Astrocyte of the cerebellum (primary cell): ENCODE measurements around the gene STH.

Source experiments
- DNase-seq: peaks from one replicate; pipeline ENCODE4 v3.0.0-alpha.2; 2011; ENCODE audit warnings: low read depth
- H3K4me3 ChIP-seq: 2 replicates; pipeline ENCODE4 v1.5.1; 2011; ENCODE audit warnings: mild to moderate bottlenecking, low read depth, low read length, moderate library complexity
- in situ Hi-C: cut with HindIII; loops from 2 replicates; pipeline ENCODE4 v1.10.0; 2017; ENCODE audit warnings: low sequenced_read_pairs
- TF ChIP-seq, protein P1 (sequence below): IDR thresholded peaks from 2 replicates; pipeline ENCODE4 v1.5.1; 2012; ENCODE audit warnings: low read length, low read depth, moderate library complexity, mild to moderate bottlenecking; ENCODE audit errors: missing control alignments

The STH gene

DNA sequence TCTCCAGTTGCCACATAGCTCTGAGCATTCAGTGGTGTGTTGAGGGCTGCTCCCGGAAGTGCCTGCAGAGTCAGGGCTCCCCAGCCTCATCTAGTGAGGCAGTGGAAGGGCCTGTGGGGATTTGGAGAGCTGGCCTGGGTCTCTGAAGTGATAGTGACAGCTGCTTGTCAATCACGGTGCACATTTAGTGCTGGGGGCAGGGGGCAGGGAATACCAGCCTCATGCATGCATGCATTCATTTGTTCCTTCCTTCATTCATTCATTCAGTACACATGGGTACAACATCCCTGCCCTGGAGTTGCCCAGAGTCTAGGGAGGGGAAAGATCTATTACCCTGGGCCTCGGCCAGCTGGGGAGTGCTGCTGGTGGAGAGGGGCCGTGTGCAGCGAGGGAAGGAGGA lies 11.3 kb upstream of the STH start:
- in situ Hi-C loops: no loop called here
- H3K4me3 ChIP-seq: no peak overlapping the region
- TF ChIP-seq, protein P1, sequence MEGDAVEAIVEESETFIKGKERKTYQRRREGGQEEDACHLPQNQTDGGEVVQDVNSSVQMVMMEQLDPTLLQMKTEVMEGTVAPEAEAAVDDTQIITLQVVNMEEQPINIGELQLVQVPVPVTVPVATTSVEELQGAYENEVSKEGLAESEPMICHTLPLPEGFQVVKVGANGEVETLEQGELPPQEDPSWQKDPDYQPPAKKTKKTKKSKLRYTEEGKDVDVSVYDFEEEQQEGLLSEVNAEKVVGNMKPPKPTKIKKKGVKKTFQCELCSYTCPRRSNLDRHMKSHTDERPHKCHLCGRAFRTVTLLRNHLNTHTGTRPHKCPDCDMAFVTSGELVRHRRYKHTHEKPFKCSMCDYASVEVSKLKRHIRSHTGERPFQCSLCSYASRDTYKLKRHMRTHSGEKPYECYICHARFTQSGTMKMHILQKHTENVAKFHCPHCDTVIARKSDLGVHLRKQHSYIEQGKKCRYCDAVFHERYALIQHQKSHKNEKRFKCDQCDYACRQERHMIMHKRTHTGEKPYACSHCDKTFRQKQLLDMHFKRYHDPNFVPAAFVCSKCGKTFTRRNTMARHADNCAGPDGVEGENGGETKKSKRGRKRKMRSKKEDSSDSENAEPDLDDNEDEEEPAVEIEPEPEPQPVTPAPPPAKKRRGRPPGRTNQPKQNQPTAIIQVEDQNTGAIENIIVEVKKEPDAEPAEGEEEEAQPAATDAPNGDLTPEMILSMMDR: no peak
- no peak for DNase-seq

DNA sequence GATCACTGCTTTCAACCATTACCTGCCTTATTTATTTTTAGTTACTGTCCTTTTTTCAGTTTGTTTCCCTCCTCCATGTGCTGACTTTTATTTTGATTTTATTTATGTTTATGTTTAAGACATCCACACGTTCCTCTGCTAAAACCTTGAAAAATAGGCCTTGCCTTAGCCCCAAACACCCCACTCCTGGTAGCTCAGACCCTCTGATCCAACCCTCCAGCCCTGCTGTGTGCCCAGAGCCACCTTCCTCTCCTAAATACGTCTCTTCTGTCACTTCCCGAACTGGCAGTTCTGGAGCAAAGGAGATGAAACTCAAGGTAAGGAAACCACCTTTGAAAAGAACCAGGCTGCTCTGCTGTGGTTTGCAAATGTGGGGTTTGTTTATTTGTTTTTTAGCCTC lies 9.3 kb upstream of the STH start:
- in situ Hi-C loops: no loop called here
- TF ChIP-seq, protein P1: no peak
- H3K4me3 ChIP-seq: no peak overlapping the region
- no peak for DNase-seq

DNA sequence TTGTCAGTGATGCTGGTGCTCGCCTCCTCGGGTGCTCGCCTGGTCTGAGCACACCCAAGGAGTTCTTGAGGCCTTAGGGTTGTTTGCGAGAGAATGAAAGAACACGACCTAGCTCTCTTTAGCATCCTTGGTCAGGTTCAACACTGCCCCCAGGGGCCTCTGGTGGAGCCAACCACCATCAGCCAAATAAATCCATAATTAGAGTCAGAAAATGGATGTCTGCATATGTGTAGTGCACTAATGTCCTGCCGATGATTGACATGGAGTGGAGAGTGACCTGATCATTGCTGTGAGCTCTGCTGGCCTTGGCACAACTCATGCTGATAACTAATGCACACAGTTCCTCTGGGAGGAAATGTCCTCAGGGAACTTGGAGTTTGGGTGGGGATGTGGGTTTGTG lies 8.2 kb upstream of the STH start:
- no peak for DNase-seq
- in situ Hi-C loops: no loop called here
- TF ChIP-seq, protein P1: peak; percentile 3
- no peak overlapping the region for H3K4me3 ChIP-seq

DNA sequence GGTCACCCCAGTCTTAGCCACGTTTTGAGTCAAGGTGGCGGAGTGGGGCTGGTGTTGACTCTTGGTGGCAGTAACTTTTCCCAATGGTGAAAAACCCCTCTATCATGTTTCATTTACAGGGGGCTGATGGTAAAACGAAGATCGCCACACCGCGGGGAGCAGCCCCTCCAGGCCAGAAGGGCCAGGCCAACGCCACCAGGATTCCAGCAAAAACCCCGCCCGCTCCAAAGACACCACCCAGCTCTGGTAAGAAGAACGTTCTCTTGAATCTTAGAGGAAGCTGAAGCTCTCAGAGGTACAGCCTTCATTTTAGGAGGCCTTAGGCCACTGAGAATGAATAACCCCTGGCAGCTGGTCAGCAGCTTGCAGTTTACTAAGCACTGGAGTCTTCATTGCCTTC lies 7.7 kb upstream of the STH start:
- H3K4me3 ChIP-seq: no peak overlapping the region
- in situ Hi-C loops: no loop called here
- DNase-seq: no peak
- TF ChIP-seq, protein P1: no peak

DNA sequence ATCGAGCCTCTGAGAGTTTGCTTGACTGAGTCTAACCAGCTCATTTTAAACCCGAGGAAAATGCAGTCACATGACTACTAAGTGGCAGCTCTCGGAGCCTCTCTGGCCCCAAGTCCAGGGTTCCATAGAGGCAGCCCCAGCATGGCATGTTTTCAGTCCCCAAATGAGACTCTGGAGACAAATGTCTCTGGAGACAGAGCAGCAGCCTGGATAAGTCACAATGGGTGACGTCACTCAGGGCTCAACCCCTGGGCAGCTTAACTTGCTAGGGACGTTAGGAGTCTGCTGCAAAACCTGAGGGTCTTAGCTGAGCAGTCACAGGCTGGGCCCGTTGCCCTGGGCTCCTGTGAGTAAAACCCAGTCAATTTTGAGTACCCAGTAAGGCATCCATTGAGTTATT lies 6.9 kb upstream of the STH start:
- no peak overlapping the region for H3K4me3 ChIP-seq
- DNase-seq: no peak
- in situ Hi-C loops: no loop called here
- TF ChIP-seq, protein P1: no peak

DNA sequence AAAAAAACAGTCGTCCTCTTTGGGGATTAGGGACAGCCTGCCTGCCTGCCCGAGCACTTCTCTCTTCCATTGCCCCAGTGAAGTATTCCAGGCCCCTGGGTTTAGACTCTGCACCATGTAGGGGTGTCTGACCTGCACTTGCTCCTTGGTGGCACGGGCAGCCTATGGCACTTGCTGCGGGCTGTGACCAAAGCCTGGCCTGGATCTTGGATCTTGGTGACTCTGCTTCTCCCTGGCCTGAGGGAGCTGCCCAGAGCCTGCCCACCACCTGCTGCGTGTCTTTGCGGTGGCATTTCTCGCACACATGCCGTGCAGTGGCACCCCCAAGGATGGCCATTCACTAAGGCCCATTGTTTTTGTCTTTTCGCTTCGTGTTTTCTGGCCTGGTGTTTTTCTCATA lies 6.1 kb upstream of the STH start:
- in situ Hi-C loops: no loop called here
- no peak for DNase-seq
- TF ChIP-seq, protein P1: no peak
- no peak overlapping the region for H3K4me3 ChIP-seq
